ENCODE results near the gene RAD18. TPM values are rescaled to one million over a fixed set of nuclear protein-coding genes. Genes with fewer than 3 reads are reported as not detected.

RAD18 gene
- total RNA-seq, 2 donors from 2014 or later, result 2.4 to 3.6 TPM

GRCh38 chr3:8968375-8968882 is 5.2 kb upstream of the RAD18 start:
- peaks cover 0 to 5% of the 10 kb centered on the region in 2 donors for H3K4me1 ChIP-seq
- no peaks in the 10 kb centered on the region for H3K36me3 ChIP-seq
- H3K9me3 ChIP-seq, result no peaks in the 10 kb centered on the region
- DNase-seq (ENCODE audit: low spot score), result no peak
- no peaks in the 10 kb centered on the region for H3K27me3 ChIP-seq
- H3K4me3 ChIP-seq, result no peak overlapping the region
- H3K27ac ChIP-seq, result no peak overlapping the region
- TF ChIP-seq CTCF (IDR thresholded peaks at IDR 0.05), result no peak

- Histone ChIP-seq H3K9me3 (no peaks in the 10 kb centered on the region), H3K4me1 (peaks cover 0 to 8% of the 10 kb centered on the region in 2 donors), H3K27me3 (no peaks in the 10 kb centered on the region), H3K27ac (no peak overlapping the region), H3K36me3 (no peaks in the 10 kb centered on the region), H3K4me3 (no peak overlapping the region)
- no peak for DNase-seq (ENCODE audit: low spot score)
- TF ChIP-seq CTCF (IDR thresholded peaks at IDR 0.05), result no peak
These were observed 4.3 kb upstream of the RAD18 start for GRCh38 chr3:8967553-8967952.

GRCh38 chr3:8966820-8967348 is 3.6 kb upstream of the RAD18 start:
- H3K9me3 ChIP-seq, result no peaks in the 10 kb centered on the region
- DNase-seq (ENCODE audit: low spot score), result no peak
- no peaks in the 10 kb centered on the region for H3K36me3 ChIP-seq
- peaks cover 0 to 15% of the 10 kb centered on the region in 2 donors for H3K4me1 ChIP-seq
- no peaks in the 10 kb centered on the region for H3K27me3 ChIP-seq
- no peak for TF ChIP-seq CTCF (IDR thresholded peaks at IDR 0.05)
- no peak overlapping the region for H3K27ac ChIP-seq
- no peak overlapping the region for H3K4me3 ChIP-seq

GRCh38 chr3:8966150-8966819 is 3.0 kb upstream of the RAD18 start:
- Histone ChIP-seq H3K36me3 (no peaks in the 10 kb centered on the region), H3K27ac (no peak overlapping the region), H3K27me3 (no peaks in the 10 kb centered on the region), H3K4me1 (peaks cover 0 to 16% of the 10 kb centered on the region in 2 donors), H3K9me3 (no peaks in the 10 kb centered on the region), H3K4me3 (no peak overlapping the region)
- DNase-seq (ENCODE audit: low spot score), result no peak
- no peak for TF ChIP-seq CTCF (IDR thresholded peaks at IDR 0.05)

- peaks cover 0 to 16% of the 10 kb centered on the region in 2 donors for H3K4me1 ChIP-seq
- no peak for DNase-seq (ENCODE audit: low spot score)
- no peaks in the 10 kb centered on the region for H3K36me3 ChIP-seq
- H3K27ac ChIP-seq, result no peak overlapping the region
- no peaks in the 10 kb centered on the region for H3K9me3 ChIP-seq
- H3K4me3 ChIP-seq, result no peak overlapping the region
- no peak for TF ChIP-seq CTCF (IDR thresholded peaks at IDR 0.05)
- H3K27me3 ChIP-seq, result no peaks in the 10 kb centered on the region
These were observed 1.4 kb upstream of the RAD18 start for GRCh38 chr3:8964436-8965370.

Data from right atrium auricular region (tissue), 2 donors.